Measurements from ENCODE around the gene GPR142. TPM values are rescaled to one million over a fixed set of nuclear protein-coding genes. Genes with fewer than 3 reads are reported as not detected.

Gene GPR142
- total and polyA plus RNA-seq, 2 of the 13 experiments (the other 11 are each of a cell fraction or from before 2014, with no cell fraction given): not detected

DNA sequence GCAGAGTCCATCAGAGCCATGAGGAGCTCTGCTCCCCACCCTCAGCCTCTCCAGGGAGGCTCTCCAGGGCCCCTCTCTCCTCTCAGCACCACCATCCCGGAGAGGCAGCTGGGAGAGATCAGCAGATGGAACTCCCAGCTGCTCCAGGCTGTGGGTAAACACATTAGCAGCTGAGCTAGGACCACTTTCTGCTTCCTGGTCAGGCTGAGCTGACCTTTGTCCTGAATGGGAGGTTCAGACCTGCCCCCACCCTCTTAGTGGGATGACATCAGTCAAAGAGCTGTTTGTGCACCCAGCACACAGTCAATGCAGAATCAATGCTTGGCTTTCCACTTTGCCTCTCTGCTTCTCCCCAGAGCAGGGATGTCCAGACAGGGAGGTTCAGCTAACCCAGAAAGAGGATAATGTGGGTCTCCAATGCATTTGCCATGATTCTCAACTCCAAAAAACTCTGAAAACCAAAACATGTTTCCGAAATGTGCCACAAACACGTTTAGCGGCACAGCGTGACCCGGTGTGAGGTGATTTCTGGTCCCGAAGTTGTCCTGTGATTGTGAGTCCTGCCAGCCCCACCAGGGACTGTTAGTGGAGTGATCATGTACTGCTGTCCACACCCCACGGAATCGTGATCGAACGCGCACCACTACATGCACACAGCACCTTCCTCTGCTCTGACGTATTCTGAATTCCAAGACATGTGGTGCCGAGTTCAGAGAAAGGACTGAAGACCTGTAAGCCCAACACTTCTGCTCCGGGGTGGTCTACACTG lies 6.7 kb downstream of the GPR142 start (continued):
- TF ChIP-seq KAT7 (CRISPR knock-in tag; IDR thresholded peaks at IDR 0.05; ENCODE audit: borderline replicate concordance) (no peak), MXD4 (CRISPR knock-in tag; IDR thresholded peaks at IDR 0.05) (peak; percentile 64; the same call in 1 of the 2 replicates), HMGA1 (CRISPR knock-in tag; conservative IDR thresholded peaks at IDR 0.05) (no peak), SNRNP70 (IDR thresholded peaks at IDR 0.05; ENCODE audit: low read depth, low read length) (no peak), ZNF629 (CRISPR knock-in tag; conservative IDR thresholded peaks at IDR 0.05) (no peak; the same call in 1 of the 2 replicates), ZFX (CRISPR knock-in tag; IDR thresholded peaks at IDR 0.05; ENCODE audit: low read depth) (peak; percentile 43; the same call in 1 of the 2 replicates), NCOA1 (CRISPR knock-in tag; IDR thresholded peaks at IDR 0.05) (peak; percentile 33; the same call in 1 of the 2 replicates), ISL2 (CRISPR knock-in tag; IDR thresholded peaks at IDR 0.05) (peak; percentile 78), ZNF296 (CRISPR knock-in tag; conservative IDR thresholded peaks at IDR 0.05) (no peak), NFIC (IDR thresholded peaks at IDR 0.05; ENCODE audit: low read length) (no peak), REL (CRISPR knock-in tag; conservative IDR thresholded peaks at IDR 0.05) (no peak), PHF5A (CRISPR knock-in tag; IDR thresholded peaks at IDR 0.05; ENCODE audit: low read depth, unreplicated experiment) (peak; percentile 95), MZF1 (CRISPR knock-in tag; IDR thresholded peaks at IDR 0.05; ENCODE audit: borderline replicate concordance) (no peak), ZSCAN30 (CRISPR knock-in tag; IDR thresholded peaks at IDR 0.05) (no peak)
- TF ChIP-seq, protein P1, sequence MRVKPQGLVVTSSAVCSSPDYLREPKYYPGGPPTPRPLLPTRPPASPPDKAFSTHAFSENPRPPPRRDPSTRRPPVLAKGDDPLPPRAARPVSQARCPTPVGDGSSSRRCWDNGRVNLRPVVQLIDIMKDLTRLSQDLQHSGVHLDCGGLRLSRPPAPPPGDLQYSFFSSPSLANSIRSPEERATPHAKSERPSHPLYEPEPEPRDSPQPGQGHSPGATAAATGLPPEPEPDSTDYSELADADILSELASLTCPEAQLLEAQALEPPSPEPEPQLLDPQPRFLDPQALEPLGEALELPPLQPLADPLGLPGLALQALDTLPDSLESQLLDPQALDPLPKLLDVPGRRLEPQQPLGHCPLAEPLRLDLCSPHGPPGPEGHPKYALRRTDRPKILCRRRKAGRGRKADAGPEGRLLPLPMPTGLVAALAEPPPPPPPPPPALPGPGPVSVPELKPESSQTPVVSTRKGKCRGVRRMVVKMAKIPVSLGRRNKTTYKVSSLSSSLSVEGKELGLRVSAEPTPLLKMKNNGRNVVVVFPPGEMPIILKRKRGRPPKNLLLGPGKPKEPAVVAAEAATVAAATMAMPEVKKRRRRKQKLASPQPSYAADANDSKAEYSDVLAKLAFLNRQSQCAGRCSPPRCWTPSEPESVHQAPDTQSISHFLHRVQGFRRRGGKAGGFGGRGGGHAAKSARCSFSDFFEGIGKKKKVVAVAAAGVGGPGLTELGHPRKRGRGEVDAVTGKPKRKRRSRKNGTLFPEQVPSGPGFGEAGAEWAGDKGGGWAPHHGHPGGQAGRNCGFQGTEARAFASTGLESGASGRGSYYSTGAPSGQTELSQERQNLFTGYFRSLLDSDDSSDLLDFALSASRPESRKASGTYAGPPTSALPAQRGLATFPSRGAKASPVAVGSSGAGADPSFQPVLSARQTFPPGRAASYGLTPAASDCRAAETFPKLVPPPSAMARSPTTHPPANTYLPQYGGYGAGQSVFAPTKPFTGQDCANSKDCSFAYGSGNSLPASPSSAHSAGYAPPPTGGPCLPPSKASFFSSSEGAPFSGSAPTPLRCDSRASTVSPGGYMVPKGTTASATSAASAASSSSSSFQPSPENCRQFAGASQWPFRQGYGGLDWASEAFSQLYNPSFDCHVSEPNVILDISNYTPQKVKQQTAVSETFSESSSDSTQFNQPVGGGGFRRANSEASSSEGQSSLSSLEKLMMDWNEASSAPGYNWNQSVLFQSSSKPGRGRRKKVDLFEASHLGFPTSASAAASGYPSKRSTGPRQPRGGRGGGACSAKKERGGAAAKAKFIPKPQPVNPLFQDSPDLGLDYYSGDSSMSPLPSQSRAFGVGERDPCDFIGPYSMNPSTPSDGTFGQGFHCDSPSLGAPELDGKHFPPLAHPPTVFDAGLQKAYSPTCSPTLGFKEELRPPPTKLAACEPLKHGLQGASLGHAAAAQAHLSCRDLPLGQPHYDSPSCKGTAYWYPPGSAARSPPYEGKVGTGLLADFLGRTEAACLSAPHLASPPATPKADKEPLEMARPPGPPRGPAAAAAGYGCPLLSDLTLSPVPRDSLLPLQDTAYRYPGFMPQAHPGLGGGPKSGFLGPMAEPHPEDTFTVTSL (CRISPR knock-in tag; IDR thresholded peaks at IDR 0.05; ENCODE audit: borderline replicate concordance): peak; percentile 71; the same call in 1 of the 2 replicates

Data from HepG2 (cell line).